ENCODE data around the gene TLE2.

GRCh38 chr19:3059653-3060052 lies 30.6 kb upstream of the TLE2 start:
- TF ChIP-seq CTCF (IDR thresholded peaks at IDR 0.05; ENCODE audit: insufficient read depth, low read length, poor library complexity, severe bottlenecking) (no peak), EZH2phosphoT487 (conservative IDR thresholded peaks at IDR 0.05; ENCODE audit: low read length) (no peak)

All from SU-DHL-6 (cell line).